GM21576 (cell line): ENCODE results near the gene OTOF.
"Not testable (repeated sequence)": the region's sequence is repeated elsewhere in the genome, so short reads cannot be mapped to it uniquely, and the experiment has no call there.

Experiments
- ATAC-seq: cut with Tn5 transposase; IDR thresholded peaks from one replicate; pipeline ENCODE4 v1.9.1; 2021; ENCODE audit warnings: mild to moderate bottlenecking, moderate library complexity; ENCODE audit not compliant: unreplicated experiment

Gene OTOF

DNA sequence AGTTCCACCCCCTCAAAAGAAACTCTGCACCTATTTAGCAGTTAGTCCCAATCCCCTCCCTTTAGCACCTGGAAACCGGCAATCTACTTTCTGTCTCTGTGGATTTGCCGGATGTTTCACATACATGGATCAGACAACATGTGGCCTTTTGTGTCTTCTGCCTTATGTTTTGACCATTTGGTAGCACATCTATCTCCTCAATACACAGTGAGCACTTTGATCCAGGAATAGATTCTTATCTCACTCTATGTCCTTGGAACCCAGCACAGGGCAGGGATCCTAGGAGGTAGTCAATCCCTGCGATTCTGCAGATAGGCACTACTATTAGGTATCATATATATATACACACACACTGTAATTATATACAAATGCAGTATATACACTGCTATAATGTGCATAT, 3.8 kb upstream of the OTOF start:
- ATAC-seq: no peak

DNA sequence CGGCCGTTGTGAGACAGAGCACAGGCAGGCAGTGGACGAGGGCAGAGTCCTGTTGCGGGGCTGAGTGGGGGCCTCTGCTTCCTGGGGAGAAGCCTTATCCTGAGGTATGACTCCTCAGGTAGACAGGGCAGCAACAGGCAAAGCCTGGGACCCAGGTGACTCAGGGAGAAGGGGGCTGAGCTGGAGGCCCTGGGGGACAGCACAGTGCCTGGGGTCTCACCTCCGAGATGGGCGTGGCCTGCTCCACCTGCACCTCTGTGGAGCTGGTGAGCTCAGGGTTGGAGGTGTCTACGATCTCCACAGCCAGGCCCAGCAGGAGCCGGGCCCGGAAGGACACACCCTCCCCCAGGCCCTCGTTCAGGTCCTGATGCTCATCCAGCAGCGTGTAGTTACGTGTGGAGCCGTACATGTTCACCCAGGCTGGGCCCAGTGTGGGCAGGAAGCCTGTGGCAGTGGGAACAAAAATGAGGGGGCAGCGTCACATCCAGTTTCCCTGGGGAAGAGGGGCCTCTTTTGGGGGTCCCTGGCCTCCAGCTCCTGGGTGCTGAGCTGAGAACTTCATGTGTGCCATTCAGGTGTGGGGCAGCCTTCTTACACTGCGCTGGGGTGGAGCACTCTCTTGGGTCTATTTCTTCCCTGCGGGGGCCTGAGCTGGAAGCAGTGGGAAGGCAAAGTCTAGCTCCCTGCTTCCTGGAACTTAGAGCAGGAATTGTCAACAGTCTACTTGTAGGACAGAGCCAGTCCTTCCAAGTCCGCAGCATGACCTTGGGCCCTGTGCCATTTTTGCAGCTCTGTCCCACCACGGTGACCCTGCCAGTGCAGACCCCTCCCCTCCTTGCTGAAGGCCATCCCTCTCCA, 2.9 kb upstream of the OTOF start:
- no peak for ATAC-seq

DNA sequence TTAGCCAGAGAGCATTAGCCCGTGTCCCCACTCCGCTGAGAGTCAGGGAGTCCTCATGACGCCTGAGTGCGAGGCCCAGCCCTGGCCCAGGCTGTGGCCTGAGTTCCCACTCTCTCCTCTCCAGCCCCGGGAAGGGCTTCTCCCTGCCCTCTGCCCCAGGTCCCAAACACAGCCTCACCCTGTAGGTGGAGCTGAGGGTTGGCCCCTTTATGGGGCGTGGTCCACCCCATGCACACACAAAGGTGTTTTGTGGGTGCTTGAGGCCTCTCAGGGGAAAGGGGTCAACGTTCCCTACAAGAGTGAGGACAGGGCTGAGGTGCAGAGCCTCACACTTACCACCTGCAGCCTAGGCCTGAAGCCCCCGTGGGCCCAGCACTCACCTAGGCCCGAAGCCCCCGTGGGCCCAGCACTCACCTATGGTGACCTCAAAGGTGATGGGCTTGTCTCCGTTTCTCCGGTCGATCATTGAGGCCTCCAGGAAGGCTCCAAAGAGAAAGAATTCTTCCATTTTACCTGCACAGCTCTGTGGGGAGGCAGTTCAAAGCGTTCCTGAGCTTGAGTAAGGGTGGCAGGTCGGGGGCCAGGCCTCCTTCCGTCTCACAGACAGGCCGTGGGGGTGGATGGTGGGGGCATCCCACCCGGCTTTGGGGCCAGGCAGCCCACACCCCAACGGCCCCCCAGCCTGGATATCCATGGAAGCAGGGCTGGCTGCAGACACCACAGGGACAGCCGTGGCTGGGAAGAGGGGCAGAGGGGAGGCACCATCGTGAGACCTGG, 2.1 kb upstream of the OTOF start:
- no peak for ATAC-seq

DNA sequence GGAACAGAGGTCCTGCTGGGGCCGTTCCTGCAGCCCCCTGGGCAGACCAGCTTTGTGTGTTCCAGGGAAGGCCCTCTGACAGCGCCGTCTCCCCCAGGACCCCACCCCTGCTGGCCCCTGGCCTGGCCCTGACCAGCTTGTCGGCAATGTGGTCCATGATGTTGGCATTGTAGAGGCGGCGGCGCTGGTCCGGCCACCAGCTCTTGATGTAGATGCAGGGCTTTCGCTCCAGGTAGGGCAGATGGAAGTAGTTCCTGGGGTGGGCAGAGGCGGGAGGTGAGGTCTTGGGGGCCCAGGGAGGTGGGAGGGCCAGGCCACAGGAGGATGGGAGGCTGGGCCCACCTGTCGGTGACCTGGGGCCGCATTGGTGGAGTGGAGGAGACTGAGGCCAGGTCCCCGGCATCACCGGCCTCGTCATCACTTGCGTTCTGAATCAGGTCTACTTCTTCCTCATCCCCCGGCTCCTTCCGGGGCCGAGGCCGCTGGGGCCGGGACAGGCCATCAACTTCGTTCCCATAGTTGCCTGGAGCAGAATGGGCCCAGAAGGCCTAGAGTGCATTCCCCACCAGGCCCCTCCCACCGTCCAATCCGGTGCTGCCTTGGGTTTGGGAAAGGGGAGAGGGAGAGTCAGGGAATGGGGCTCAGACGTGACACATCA, 1.3 kb upstream of the OTOF start:
- ATAC-seq: no peak

DNA sequence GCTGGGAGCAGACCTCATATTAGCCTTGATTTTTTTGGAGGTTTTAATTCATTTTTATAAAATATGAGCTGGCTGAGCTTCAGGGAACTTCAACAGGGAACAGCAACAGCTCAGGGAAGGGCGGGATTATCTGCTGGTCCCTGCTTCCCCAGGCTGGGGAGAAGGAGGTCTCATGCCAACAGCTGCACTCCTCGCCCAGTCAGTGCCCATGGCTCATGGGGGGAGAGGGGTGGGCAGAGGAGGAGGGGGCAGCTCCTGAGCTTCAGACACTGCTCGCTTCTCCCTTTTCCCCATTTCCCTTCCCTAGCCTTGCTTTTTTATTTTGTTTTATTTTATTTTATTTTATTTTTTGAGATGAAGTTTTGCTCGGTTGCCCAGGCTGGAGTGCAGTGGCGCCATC, 442 bp upstream of the OTOF start:
- no peak for ATAC-seq

DNA sequence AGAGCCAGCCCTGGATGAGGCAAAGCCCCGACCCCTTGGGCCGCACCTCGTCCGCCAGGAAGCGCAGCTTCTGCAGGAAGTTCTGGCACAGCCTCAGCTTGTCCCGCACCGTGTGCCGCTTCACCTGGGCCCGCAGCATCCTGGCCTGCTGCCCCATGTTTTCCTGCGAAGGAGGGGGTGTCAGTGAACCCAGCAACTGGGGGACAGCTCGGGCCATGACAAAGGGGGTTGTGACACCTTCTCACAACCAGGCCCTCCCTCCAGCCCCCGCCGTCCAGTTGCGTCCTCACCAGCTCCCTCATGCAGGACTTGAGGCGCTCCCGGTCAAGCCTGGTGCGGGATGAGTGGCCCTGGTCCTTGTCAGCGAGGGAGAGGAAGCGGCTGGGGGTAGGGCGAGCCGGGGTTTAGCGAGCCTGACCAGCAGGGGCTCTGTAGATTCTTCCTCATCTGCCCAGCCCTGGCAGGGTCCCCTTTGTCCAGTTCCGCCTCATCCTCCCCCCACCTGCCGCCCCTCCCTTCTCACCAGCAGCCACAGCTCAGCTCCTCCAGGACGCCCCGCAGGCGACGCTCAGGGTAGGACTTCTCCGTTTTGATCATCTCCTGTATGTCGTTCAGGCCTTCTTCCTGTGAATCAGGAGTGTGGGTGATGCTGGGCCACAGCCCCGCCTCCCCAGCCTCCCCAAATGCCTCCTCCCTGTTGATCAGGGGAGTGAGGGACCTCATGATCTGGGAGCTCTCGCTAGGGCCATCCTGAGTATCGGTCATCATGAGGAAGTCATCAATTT, 606 bp downstream of the OTOF start:
- ATAC-seq: no peak

DNA sequence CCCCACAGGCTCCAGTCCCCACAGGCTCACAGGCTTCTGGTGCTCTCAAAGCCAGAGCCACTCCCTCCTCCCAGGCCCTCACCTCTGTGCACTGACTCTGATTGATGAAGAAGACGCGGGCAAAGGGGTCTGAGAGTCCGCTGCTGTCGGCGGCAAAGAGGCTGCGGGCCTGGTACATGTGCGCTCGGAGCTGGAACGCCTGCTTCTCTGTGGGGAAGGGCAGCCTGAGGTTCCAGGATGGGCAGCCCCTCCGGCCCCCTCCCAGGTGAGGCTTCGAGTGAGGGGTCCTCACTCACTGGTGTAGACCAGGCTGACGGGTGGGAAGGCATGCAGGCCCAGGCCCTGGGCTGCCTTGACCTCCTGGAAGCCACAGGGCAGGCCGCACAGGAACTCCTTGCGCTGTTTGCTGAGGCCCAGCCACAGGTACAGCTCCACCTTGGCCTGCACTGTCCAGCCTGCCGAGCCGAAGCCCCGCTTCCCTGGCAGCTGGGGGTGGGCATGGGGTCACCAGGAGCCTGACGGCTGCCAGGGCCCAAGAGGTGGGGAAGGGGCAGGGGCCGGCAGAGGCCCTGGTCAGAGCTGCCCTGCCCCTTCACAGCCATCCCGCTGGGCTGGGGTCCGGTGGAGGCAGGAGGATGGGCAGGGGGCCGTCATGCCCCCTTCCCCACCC, 2.0 kb downstream of the OTOF start:
- ATAC-seq: no peak

DNA sequence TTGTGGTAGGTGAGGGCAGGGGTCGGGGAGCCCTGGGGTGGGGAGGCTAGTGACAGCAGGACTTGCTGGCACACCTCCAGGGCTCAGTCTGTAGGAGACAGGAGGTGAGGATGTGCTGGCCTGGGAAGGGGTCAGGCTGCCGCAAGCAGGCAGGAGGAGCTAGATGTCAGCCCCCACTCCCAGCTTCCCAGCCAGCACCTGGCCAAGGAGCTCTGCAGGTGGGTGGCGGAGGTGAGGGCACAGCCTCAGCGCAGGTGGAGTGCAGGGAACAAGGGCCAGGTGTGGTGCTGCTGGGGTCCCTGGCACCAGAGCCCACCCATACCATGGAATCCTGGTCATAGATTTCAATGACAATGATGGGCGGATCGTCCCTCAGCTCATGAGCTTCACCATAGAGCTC, 2.9 kb downstream of the OTOF start:
- ATAC-seq: no peak

DNA sequence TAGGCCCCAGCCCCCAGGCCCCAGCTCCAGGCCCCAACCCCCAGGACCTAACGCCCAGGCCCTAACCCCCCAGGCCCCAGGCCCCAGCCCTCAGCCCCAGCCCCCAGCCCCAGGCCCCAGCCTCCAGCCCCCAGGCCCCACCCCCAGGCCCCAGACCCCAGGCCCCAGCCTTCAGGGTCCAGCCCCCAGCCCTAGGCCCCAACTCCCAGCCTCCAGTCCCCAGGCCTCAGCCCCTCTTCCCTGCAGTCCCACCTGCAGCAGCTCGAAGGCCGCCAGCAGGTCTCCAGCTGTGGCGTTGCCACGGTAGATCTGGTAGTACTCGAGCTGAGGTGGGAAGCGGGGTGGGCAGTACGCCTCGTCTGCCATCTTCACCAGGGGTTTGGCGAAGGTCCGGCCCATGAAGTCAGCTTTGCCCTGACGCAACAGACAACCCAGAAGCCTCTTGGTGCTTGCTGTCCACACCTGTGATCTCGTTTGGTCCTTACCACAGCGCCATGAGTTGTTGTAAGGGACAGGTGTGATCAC, 3.6 kb downstream of the OTOF start:
- ATAC-seq: no peak

DNA sequence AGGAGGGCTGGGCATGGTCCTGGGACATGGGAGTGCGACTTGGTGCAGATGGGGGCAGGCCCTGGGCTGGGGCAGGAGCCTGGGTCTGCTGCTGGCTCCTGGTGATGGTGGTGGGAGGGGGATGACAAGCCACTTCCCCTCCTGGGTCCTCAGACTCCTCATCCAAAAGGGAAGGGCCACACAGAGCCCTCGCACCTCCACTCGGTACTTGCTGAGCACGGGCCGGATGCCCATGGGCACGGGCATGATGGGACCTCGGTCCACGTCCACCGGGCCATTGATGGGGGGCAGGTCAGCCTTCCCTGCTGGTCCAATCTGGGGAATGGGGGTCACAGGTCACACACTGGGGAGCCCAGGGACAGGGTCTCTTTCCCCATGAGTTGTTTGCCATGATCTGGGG, 4.1 kb downstream of the OTOF start:
- no peak for ATAC-seq

DNA sequence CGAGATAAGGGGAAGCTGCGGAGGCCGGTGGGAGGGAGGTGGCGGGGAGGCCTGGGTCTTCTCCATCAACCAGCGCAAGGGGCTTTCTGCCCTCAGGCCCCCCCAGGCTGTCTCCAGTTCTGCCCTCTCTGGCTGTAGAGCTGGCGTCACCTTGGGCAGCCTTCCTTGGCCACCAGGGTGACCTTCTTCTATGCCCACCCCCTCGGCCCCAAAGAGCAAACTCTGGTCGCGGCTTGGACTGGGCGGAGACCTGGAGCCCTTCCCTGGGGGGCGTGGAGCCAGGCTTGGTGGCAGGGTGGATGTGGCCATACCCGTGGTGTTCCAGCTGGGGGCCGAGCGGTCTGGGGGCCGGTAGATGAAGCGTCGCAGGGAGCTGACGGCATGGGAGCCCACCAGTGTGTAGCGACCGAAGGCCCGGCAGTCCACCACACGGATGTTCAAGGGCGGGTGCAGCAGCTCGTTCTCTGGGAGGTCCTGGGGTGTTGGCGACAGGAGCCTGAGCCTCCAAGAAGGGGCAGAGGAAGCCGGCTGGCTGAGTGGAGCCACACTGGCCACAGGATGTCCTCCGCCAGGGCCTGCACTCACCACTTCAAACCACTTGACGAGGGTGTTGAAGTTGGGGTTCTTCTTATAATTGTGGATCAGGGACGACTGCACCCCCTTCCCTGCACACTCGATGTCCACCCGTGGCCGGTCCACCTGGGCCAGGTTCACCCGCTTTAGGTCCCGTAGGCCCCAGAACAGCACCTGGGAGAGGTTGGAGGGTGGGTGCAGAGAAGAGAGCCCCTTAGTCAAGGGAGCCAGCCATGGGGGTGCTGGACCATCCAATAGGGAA, 4.9 kb downstream of the OTOF start:
- no peak for ATAC-seq

DNA sequence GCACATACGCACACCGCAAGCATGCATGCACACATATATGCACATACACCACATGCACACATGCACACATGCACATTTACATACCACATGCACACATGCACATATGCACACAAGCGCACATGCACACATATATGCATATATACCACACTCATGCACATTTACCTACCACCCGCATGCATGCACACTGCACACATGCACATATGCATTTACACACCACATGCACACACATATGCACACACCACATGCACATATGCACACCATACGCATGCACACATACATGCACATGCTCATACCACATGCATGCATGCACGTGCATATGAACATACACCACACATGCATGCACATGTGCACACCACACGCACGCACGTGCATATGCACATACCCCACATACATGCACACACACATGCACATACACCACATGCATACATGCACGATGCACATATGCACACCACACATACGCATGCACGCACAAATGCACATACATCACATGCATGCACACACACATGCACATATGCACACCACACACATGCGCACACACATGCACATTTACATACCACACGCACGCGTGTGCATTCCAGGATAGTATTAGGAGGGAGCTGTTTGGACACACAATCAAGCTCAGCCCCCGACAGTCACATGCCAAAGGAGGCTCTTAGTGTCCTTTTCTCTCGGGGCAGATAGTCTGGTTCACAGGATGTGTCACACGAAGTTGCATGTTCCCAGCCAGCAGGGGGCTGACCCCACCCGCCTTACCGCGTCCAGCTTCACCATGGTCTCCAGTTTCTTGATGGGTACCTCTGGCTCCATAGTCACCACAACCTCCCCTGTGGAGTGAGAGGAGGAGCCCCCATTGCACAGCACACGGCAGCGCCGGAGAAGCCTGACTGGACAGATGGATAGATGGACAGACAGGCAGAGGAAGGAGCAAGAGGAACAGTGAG, 5.9 kb downstream of the OTOF start:
- ATAC-seq: no peak

DNA sequence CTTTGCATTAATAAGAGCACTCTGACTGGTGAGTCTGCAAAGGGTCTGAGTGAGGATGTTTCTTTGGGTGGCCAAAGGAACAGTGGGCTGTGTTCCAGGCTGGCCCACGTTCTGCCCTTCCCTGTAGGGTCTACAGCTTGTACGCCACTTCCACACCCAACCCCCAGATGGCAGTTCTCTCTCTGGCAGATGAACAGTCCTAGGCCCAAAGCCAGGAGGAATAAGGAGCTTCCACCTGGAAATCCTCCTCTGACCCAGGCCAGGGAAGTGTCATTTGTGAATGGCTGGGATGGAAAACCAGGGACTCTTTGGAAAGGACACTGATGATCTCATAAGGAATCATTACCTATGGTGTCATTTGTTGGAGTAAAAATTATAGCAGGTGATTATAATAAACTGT, 6.6 kb downstream of the OTOF start:
- ATAC-seq: no peak

DNA sequence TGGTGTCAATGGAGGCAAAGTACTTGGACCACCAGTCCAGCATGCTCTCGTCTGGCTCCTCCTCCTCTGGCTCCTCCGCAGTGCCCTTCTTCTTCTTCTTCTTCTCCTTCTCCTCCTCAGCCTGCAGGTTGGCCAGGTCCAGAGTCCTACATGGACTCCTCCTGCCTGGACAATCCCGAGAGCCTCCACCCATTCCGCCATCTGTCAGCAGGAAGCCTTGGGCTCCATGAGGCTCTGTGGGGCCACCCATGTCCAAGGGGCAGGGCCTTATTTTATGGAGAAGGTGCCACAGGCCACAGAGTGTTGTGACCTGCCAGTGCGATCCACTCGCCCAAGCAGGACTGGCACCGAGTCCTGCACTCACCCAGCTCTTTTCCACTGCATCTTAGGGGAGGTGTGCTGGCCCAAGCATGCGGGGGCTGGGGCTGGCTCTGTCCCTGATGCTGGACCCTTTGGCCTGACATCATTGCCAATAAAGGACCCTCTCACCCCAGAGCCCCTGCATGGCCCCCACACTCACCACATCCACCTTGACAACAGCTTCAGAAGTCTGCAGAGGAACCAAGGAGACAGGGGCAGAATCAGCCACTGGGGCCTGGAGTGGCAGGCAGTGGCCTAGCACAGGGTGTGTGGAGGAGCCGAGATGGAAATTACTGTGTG, 7.2 kb downstream of the OTOF start:
- no peak for ATAC-seq

DNA sequence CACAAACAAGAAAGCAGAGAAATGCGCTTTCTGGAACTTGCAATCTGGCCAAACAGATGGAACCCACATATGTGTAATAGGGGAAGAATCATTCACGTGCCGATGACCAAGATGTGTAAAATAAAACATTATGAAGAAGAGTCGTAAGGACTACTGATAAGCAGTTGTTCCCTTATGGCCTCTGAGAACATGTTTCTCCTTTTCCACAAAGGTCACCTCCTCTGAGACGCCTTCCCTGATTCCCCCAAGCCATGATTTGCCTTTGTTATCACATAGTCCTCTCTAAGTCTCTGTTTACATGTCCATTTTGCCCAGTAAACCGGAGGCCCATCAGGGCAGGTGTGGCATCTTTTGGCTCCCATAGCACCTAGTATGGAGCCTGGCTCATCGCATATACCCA, 8.0 kb downstream of the OTOF start:
- ATAC-seq: no peak

DNA sequence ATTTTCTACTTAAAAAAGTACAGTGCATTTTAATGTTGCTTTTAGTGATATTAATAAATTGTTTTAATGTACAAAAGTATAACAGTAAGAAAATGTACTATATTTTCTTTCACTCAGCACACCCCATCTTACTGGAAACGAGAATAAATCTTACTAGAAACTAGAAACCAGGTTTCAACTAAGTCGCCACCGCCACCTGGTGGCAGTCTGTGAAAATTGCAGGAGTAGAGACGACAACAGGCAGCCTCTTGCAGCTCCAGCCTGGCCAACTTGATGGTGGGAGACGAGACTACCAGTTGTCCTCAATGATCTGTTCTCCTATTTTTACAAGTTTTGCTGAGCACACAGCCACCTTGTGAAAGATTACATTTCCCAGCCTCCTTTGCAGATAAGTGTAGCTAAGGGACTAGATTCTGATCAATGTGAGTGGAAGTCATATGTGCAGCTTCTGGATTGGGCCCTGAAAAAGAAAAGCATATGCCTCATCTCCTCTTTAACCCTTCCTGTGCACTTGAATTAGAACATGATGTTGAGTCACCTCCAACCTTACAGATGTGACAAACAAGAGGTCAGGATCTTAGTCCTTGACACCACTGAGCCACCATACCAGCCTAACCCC, 8.7 kb downstream of the OTOF start:
- ATAC-seq: no peak

DNA sequence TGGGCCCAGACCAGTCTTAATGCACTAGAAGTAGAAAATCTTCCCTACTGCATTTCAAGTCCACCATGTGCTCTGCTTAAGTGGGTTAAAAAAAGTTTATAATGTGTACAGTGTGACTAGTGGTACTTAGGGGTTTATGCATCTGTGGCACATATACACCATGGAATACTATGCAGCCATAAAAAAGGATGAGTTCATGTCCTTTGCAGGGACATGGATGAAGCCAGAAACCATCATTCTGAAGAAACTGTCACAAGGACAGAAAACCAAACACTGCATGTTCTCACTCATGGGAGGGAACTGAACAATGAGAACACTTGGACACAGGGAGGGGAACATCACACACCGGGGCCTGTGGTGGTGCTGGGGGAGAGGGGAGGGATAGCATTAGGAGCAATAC, 9.4 kb downstream of the OTOF start:
- not testable (repeated sequence) for ATAC-seq
